GM21576 (cell line): Measurements from ENCODE around the gene ADCY9.
"Not testable (repeated sequence)": the region's sequence is repeated elsewhere in the genome, so short reads cannot be mapped to it uniquely, and the experiment has no call there.

Experiments used
- ATAC-seq: cut with Tn5 transposase; IDR thresholded peaks from one replicate; pipeline ENCODE4 v1.9.1; 2021; ENCODE audit warnings: mild to moderate bottlenecking, moderate library complexity; ENCODE audit not compliant: unreplicated experiment

The ADCY9 gene

GRCh38 chr16:4038448-4038847 lies 77.8 kb downstream of the ADCY9 start:
- ATAC-seq, result no peak

GRCh38 chr16:4036952-4037351 lies 79.3 kb downstream of the ADCY9 start:
- ATAC-seq, result not testable (repeated sequence)

DNA sequence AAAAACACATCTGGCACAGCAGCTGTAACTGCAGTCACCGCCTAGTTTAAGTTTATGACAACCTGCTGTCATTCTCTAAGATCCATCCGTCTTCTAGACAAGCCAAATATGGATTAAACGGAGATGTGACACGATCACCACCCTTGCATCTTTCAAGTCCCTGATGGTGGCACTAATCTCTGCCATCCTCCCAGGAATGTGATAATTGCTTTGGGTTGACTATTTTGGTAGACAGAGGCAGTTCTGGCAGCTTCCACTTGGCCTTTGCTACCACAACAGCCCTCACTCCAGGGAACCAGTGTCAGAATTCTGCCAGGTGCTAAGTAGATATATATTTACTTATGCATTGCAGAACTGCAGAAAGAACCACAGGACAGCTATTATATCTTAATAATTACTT lies 81.3 kb downstream of the ADCY9 start:
- no peak for ATAC-seq

DNA sequence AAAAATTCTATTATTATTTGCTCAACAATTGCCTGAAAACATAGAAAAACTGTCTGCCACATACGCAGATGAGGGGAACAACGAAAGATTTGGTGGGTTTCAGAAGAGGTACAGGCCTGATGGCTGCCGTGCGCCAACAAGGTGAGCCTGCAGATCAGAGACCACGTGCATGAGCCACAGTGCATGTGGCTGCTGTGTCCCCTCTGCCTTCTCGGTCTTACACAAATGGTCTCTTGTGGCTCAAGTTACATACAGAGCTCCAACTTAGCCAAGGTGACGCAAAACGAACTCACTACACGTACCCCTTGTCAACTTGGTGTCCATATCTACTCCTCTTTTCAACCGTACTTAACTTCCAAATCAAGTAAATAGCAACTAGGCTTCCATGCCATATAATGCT lies 82.3 kb downstream of the ADCY9 start:
- ATAC-seq, result no peak

DNA sequence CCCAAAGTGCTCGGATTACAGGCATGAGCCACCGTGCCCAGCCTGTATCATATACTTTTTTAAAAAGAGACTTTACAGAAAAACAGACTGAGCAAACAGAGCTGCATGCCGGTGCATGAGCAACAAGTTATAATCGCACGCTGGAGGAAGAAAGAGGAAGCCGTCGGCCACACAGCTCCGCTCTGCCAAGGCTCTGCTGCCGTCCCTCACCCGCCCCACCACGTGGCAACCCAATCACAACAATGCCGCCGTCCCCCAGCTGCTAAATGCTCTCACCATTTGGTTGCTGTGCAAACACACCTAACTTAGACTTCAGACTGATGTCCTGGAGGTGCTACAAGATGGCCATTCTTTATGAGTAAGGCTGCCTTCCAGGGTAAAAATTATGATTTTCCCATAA lies 83.5 kb downstream of the ADCY9 start:
- no peak for ATAC-seq

- ATAC-seq, result no peak
These were observed 88.1 kb downstream of the ADCY9 start for GRCh38 chr16:4028144-4028543.

- ATAC-seq, result no peak
These were observed 89.4 kb downstream of the ADCY9 start for GRCh38 chr16:4026854-4027253.

DNA sequence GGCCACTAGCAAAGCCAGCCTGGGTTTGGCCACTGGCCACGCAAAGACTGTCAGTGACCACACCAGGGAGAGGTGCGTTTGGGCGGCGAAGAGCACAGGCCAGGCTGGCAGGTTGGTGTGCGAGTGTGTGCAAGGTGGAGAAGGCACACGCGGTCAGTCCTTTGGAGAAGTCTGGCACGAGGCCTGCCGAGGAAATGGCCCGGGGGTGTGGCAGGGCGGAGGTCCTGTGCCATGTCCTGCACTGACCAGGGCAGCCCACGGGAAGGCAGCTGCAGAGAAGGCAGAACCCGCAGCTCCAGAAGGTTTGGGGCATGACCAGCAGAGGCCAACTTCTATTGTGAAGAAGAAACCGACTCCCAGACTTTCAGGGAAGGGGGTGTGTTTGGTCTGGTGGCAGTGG lies 90.8 kb downstream of the ADCY9 start:
- no peak for ATAC-seq

GRCh38 chr16:4021916-4022315 lies 94.3 kb downstream of the ADCY9 start:
- ATAC-seq, result no peak

DNA sequence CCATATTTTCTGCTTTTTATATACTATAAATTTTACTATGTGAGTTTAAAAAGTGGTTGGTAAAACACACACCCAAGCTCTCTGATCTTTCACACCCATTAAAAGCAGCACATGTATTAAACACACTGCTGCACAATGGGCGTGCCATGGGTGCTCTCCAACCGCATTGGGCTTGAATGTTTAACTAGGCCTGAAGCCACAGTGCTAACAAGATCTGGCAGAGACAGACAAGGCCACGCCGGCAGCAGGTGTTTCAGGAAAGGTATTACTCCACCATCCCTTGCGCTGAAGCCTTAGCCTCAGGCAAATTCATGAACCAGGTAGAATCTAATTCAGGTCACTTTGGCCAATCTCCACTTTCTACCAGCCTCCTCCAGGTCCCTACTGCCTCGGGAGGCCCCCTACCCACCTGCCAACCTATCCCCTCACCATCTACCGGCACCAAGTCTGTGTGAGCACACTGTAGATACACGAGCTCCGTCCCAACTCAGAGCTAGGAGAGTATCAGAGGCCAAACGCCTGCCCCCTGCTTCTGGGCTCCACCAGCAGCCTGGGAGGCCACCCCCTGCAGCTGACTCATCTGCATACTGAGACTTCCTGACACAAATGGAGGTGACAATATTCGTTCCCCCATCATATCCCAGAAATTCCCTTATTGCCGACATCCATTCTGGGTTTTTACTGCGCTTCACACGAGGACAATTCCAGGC lies 95.0 kb downstream of the ADCY9 start:
- no peak for ATAC-seq

- ATAC-seq, result no peak
These were observed 96.9 kb downstream of the ADCY9 start for GRCh38 chr16:4019371-4019791.

GRCh38 chr16:4018391-4018790 lies 97.9 kb downstream of the ADCY9 start:
- ATAC-seq, result no peak

DNA sequence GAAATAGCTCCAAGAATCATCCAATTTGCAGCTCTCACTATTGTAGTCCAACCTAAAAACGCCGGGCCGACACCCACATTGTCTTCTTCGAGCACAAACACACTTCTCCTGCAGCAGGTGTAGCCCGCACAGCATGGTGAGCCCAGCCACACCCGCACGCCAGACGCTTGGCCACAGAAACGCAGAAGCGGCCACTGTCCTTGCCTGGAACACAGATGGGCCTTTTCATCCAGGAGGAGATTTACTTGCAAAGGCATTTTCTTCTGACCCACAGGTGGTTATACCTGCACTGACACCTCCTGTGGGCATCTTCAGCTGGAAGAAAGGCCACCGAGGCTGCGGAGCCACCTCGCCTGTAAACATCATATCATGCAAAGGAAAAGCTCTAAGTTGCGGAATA lies 98.4 kb downstream of the ADCY9 start:
- no peak for ATAC-seq

- no peak for ATAC-seq
These were observed 99.6 kb downstream of the ADCY9 start for GRCh38 chr16:4016658-4017057.

- ATAC-seq, result no peak
These were observed 100.3 kb downstream of the ADCY9 start for GRCh38 chr16:4016005-4016352.

DNA sequence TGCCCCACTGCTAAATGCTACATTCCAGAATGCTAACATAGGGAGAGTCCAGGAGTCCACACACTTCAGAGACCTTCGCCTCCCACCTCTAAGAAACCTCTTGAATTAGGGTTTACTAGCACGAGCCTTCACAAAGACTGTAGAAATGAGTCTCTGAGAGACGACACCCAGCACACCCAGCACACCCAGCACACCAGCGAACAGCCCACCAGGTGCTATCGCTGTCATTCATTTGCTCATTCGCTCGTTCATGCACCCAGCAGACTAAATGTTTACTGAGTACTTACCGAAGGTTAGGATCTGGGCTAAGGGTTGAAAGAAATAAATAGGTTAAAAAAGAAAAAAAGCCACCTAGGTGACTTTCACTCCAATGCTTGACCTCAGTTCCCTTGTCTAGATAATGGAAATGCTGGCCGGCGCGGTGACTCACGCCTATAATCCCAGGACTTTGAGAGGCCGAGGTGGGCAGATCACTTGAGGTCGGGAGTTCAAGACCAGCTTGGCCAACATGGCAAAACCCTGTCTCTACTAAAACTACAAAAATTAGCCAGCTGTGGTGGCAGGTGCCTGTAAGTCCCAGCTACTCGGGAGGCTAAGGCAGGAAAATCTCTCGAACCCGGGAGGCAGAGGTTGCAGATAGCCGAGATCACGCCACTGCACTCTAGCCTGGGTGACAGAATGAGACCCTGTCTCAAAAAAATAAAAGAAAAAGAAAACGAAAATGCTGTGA lies 100.8 kb downstream of the ADCY9 start:
- ATAC-seq, result no peak

DNA sequence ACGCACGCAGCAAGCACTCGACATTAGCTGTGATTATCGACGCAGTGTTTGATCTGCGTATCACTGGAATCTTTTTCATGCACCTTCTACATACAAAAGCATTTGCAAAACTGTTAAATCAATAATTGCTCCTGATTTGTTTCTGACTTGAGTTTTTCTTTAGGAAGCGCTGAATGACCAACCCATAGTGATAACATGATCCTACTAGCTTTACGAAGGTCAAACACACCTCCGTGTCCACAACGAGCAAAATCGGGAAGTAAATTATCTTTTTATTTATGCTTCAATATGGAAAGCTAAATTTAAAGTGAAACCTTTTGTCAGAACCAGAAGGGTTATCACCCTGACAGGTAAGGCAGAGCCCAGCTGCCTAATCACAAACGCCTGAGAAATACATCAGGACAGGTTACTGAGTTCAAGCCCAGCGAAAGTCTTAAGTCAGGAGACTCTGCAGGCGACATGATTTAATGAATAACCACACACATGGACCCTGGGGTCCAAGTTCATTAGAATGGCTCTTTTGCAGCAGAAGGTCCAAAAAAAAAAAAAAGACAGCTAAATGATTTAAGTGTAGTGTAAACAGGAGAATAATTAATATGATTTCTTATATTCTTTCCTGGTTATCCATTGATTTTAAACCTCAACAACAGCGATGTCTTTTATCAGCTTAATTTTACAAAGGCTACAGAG lies 104.2 kb downstream of the ADCY9 start:
- ATAC-seq, result no peak

DNA sequence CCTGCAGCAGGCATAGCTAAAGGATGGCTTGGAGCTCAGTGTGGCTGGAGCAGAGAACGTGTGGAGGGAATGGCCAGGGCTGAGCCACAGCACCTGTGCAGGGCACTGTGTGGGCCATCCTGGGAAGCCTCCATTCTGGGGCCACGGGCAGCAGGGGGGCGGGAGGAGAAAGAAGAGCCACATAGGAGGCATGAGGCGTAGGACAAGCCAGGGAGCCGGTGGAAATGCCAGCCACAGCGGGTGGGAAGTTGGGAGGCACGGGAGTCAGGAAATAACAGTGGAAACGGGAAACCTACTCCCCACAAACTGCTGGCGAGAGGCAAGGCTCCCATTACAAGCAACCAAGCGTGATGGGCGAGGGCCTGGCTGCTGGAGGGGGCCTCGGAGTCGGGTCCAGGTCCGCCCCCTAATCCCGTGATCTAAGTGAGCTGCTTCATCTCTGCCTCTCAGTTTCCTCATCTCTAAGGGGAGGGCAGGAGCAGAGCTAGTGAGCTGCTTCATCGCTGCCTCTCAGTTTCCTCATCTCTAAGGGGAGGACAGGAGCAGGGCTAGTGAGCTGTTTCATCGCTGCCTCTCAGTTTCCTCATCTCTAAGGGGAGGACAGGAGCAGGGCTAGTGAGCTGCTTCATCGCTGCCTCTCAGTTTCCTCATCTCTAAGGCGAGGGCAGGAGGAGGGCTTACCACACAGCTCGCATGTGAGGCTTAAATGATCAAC lies 104.9 kb downstream of the ADCY9 start:
- no peak for ATAC-seq

DNA sequence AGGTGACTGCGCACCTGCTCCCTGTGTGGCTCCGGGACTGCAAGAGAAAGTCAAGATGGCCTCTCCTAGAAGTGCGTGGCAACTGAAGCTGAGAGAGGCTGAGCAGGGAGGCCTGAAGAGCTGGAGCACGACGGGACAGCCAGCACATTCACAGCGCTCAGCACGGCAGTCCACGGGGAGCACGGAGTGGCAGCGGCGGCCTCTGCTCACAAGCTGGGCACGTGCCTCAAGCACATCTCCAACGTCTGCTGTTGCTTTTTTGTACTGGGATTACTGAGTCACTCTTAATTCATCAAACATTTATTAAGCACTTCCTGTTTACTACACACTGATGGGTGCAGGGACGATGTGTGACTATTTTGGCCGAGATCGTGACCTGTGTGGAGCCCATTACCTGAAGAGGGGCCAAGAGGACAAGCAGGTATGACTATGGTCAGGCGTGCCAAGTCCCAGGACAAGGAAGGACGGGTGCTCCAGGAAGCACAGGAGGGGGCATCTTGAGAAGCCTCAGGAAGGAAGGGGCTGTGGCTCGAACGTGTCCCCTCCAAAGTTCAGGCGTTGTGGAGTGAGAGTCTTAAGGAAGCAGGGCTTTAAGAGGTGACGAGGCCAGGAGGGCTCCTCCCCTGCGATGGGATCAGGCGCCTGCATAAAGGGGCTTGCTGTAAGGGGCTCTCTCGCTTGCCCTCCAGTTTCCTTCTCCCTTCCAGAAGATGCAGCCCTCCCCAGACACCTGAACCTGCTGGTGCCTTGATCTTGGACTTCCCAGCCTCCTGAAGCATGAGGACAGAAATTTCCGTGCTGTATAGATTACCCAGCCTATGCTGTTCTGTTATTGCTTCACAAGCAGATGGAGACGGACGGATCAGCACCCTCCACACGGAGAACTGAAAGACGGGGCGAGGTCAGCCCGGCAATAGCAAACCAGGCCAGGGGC lies 105.8 kb downstream of the ADCY9 start:
- ATAC-seq, result no peak

DNA sequence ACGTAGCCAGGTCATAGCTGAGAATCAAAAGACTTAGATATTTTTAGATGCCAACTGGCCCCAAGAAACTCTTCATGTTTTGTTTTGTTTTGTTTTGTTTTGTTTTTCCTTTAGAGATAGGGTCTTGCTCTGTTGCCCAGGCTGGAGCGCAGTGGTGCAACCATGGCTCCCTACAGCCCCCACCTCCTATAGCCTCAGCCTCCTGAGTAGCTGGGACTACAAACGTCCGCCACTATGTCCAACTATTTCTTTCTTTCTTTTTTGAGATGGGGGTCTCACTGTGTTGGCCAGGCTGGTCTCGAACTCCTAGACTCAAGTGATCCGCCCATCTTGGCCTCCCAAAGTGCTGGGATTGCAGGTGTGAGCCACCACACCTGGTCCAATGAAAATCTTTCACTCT lies 107.1 kb downstream of the ADCY9 start:
- no peak for ATAC-seq
